PC-9 (cell line): Measurements from ENCODE around the gene ST6GALNAC3. TPM values are rescaled to one million over a fixed set of nuclear protein-coding genes. Genes with fewer than 3 reads are reported as not detected.

Experiments
- BruUV-seq: library from RNA; stranded (reverse); fragments of 400-500 nt; replicated peaks from 2 replicates; lab custom pipeline; 2021; lab: Mats Ljungman, UMichigan
- CTCF ChIA-PET: fragments of 300-600 bp; sonication (Branson Sonifier 250); formaldehyde crosslinking; loops from one replicate; lab custom pipeline; 2022; ENCODE audit warnings: antibody characterized with exemption; lab: Charles Lee
- POLR2A ChIA-PET: fragments of 300-600 bp; sonication (Branson Sonifier 250); formaldehyde crosslinking; loops from one replicate; lab custom pipeline; 2022; ENCODE audit warnings: antibody characterized with exemption; ENCODE audit not compliant: unreplicated experiment; lab: Charles Lee
- DNase-seq, 2 experiments: peaks; one replicate each; pipeline versions ENCODE4 v3.0.0 to v3.0.0-alpha.2; 2015 to 2022; ENCODE audit warnings: mixed read lengths in 1 of 2
- H2AFZ ChIP-seq: fragments of 200-600 bp; sonication (generic); 2 replicates; pipeline ENCODE4 v1.8.1; 2017; ENCODE audit warnings: antibody characterized with exemption
- H3F3A ChIP-seq: fragments of 200-600 bp; sonication (generic); 2 replicates; pipeline ENCODE4 v1.8.1; 2017; ENCODE audit warnings: antibody characterized with exemption, mild to moderate bottlenecking, low read depth; ENCODE audit not compliant: insufficient read depth
- H3K27ac ChIP-seq: fragments of 200-600 bp; sonication (generic); 2 replicates; pipeline ENCODE4 v1.6.1; 2016; ENCODE audit warnings: mixed run types
- H3K27me3 ChIP-seq: fragments of 200-600 bp; sonication (generic); 2 replicates; pipeline ENCODE4 v1.6.1; 2016; ENCODE audit warnings: low read depth, mixed run types; ENCODE audit not compliant: insufficient read depth
- H3K36me3 ChIP-seq: fragments of 200-600 bp; sonication (generic); 2 replicates; pipeline ENCODE4 v1.6.1; 2016; ENCODE audit warnings: low read depth, mixed run types
- H3K4me1 ChIP-seq: fragments of 200-600 bp; sonication (generic); replicated peaks from 2 replicates; pipeline ENCODE4 v1.6.1; 2016; ENCODE audit warnings: mixed run types; ENCODE audit not compliant: insufficient read depth
- H3K4me2 ChIP-seq: fragments of 200-600 bp; sonication (generic); 2 replicates; pipeline ENCODE4 v1.6.1; 2017; ENCODE audit warnings: mixed run types
- H3K4me3 ChIP-seq: fragments of 200-600 bp; sonication (generic); 2 replicates; pipeline ENCODE4 v1.6.1; 2016; ENCODE audit warnings: mixed run types
- H3K79me2 ChIP-seq: fragments of 200-600 bp; sonication (generic); 2 replicates; pipeline ENCODE4 v1.6.1; 2017; ENCODE audit warnings: low read depth, mixed run types
- H3K9me2 ChIP-seq: fragments of 200-600 bp; sonication (generic); 2 replicates; pipeline ENCODE4 v1.8.1; 2017; ENCODE audit warnings: mild to moderate bottlenecking; ENCODE audit not compliant: insufficient read depth
- H3K9me3 ChIP-seq: fragments of 200-600 bp; sonication (generic); 2 replicates; pipeline ENCODE4 v1.8.1; 2016; ENCODE audit warnings: low read depth; ENCODE audit not compliant: insufficient read depth
- H4K20me1 ChIP-seq: fragments of 200-600 bp; sonication (generic); 2 replicates; pipeline ENCODE4 v1.8.1; 2017; ENCODE audit not compliant: insufficient read depth
- CTCF ChIP-seq: fragments of 200-600 bp; sonication (generic); conservative IDR thresholded peaks from 2 replicates; pipeline ENCODE4 v1.6.1; 2017; ENCODE audit warnings: mixed run types, antibody characterized with exemption, mild to moderate bottlenecking, moderate library complexity
- EZH2 ChIP-seq: fragments of 200-600 bp; sonication (generic); IDR thresholded peaks from 2 replicates; pipeline ENCODE4 v1.8.0; 2017; ENCODE audit warnings: antibody characterized with exemption, low read depth
- intact Hi-C: fragments of 100-400 bp; cut with micrococcal nuclease; formaldehyde crosslinking; loops from one replicate; pipeline ENCODE4 v1.10.0; 2022; ENCODE audit not compliant: unreplicated experiment
- total RNA-seq: library from RNA; stranded (reverse); gene quantifications from 2 replicates; pipeline ENCODE4 v1.2.3, GENCODE V29; 2021

ST6GALNAC3 gene
- total RNA-seq, 1 experiment from 2014 or later = 0.04 TPM

GRCh38 chr1:76262601-76263000 lies 188.1 kb downstream of the ST6GALNAC3 start:
- no peak overlapping the region for H3K27ac ChIP-seq
- H3K27me3 ChIP-seq = no peaks in the 10 kb centered on the region
- intact Hi-C loops = no loop called here
- H3K79me2 ChIP-seq = no peaks in the 10 kb centered on the region
- H3K4me2 ChIP-seq = no peak overlapping the region
- CTCF ChIA-PET = no interaction called here
- no peak for DNase-seq
- no peaks in the 10 kb centered on the region for H3F3A ChIP-seq
- POLR2A ChIA-PET = no interaction called here
- no peak overlapping the region for H3K4me3 ChIP-seq
- no peaks in the 10 kb centered on the region for H3K4me1 ChIP-seq
- no peaks in the 10 kb centered on the region for H3K9me3 ChIP-seq
- no TSS peak for BruUV-seq
- H2AFZ ChIP-seq = no peak overlapping the region
- no peaks in the 10 kb centered on the region for H4K20me1 ChIP-seq
- no peaks in the 10 kb centered on the region for H3K9me2 ChIP-seq
- H3K36me3 ChIP-seq = no peaks in the 10 kb centered on the region
- no peak for TF ChIP-seq CTCF

- Histone ChIP-seq H3K79me2 (no peaks in the 10 kb centered on the region), H3K36me3 (no peaks in the 10 kb centered on the region), H3K4me1 (no peaks in the 10 kb centered on the region), H2AFZ (no peak overlapping the region), H3K27ac (no peak overlapping the region), H3K4me3 (no peak overlapping the region), H3F3A (no peaks in the 10 kb centered on the region), H3K9me3 (no peaks in the 10 kb centered on the region; the same call in 1 of the 2 replicates), H3K4me2 (no peak overlapping the region), H4K20me1 (no peaks in the 10 kb centered on the region), H3K9me2 (no peaks in the 10 kb centered on the region), H3K27me3 (no peaks in the 10 kb centered on the region)
- no TSS peak for BruUV-seq
- CTCF ChIA-PET = no interaction called here
- POLR2A ChIA-PET = no interaction called here
- TF ChIP-seq EZH2 (no peak), CTCF (no peak)
- intact Hi-C loops = no loop called here
- no peak for DNase-seq
Measured at GRCh38 chr1:76264642-76265041, 190.1 kb downstream of the ST6GALNAC3 start.

GRCh38 chr1:76266762-76267161 lies 192.2 kb downstream of the ST6GALNAC3 start:
- Histone ChIP-seq H3K4me3 (no peak overlapping the region), H2AFZ (no peak overlapping the region), H3K4me2 (no peak overlapping the region), H3K27me3 (no peaks in the 10 kb centered on the region), H4K20me1 (no peaks in the 10 kb centered on the region), H3F3A (no peaks in the 10 kb centered on the region), H3K36me3 (no peaks in the 10 kb centered on the region), H3K9me3 (no peaks in the 10 kb centered on the region; the same call in 1 of the 2 replicates), H3K27ac (no peak overlapping the region), H3K4me1 (no peaks in the 10 kb centered on the region), H3K9me2 (no peaks in the 10 kb centered on the region), H3K79me2 (no peaks in the 10 kb centered on the region)
- DNase-seq = no peak
- ChIA-PET POLR2A (no interaction called here), CTCF (no interaction called here)
- BruUV-seq = no TSS peak
- TF ChIP-seq EZH2 = no peak
- TF ChIP-seq CTCF = no peak
- intact Hi-C loops = no loop called here
